ENCODE measurements around the gene KCTD12.

DNA sequence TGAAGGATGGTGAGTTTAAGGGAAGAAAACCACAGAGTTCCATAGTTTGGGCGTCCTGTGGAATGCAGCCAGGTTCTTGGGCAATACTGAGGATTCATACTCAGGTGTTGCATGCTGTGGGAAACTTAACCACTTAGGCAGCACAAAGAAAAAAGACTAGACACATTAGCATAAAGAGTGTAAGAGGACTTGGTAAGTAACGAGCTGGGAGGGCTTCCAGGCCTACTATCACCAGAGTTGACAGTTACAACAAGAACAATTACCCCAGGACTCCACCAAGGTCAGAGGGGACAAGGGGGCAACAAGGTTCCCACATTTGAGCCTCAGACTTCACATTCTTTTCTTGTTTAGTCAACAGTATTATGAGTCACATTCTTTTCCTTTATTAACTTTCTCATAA lies 33.2 kb downstream of the KCTD12 start:
- TF ChIP-seq, protein P1, sequence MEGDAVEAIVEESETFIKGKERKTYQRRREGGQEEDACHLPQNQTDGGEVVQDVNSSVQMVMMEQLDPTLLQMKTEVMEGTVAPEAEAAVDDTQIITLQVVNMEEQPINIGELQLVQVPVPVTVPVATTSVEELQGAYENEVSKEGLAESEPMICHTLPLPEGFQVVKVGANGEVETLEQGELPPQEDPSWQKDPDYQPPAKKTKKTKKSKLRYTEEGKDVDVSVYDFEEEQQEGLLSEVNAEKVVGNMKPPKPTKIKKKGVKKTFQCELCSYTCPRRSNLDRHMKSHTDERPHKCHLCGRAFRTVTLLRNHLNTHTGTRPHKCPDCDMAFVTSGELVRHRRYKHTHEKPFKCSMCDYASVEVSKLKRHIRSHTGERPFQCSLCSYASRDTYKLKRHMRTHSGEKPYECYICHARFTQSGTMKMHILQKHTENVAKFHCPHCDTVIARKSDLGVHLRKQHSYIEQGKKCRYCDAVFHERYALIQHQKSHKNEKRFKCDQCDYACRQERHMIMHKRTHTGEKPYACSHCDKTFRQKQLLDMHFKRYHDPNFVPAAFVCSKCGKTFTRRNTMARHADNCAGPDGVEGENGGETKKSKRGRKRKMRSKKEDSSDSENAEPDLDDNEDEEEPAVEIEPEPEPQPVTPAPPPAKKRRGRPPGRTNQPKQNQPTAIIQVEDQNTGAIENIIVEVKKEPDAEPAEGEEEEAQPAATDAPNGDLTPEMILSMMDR (IDR thresholded peaks at IDR 0.05; ENCODE audit: poor library complexity): no peak
- TF ChIP-seq EZH2phosphoT487 (IDR thresholded peaks at IDR 0.05; ENCODE audit: low read depth, severe bottlenecking, unreplicated experiment) (no peak), EZH2 (IDR thresholded peaks at IDR 0.05; ENCODE audit: borderline replicate concordance) (no peak)

Data from hepatocyte (in vitro differentiated cells).